Right renal pelvis (tissue), 4 donors: ENCODE measurements around the gene CYP51A1. TPM values are rescaled to one million over a fixed set of nuclear protein-coding genes. Genes with fewer than 3 reads are reported as not detected.
"Not testable (repeated sequence)": the region's sequence is repeated elsewhere in the genome, so short reads cannot be mapped to it uniquely, and the experiment has no call there.

Source experiments
- DNase-seq, 4 donors: peaks; one replicate each; pipeline ENCODE4 v3.0.0-alpha.2; 2013; ENCODE audit warnings: low read depth in 4 of 4, low spot score in 3 of 4, missing footprints in 1 of 4
- polyA plus RNA-seq, 4 donors: library from polyadenylated mRNA; unstranded; fragments of 120-200 nt; gene quantifications; one replicate each; pipeline ENCODE4 v1.2.1, GENCODE V29; 2013; ENCODE audit not compliant: insufficient read length in 4 of 4

Gene CYP51A1
- 10 to 100 TPM; 63.1 to 96.0 (median 90.2) TPM for polyA plus RNA-seq

DNA sequence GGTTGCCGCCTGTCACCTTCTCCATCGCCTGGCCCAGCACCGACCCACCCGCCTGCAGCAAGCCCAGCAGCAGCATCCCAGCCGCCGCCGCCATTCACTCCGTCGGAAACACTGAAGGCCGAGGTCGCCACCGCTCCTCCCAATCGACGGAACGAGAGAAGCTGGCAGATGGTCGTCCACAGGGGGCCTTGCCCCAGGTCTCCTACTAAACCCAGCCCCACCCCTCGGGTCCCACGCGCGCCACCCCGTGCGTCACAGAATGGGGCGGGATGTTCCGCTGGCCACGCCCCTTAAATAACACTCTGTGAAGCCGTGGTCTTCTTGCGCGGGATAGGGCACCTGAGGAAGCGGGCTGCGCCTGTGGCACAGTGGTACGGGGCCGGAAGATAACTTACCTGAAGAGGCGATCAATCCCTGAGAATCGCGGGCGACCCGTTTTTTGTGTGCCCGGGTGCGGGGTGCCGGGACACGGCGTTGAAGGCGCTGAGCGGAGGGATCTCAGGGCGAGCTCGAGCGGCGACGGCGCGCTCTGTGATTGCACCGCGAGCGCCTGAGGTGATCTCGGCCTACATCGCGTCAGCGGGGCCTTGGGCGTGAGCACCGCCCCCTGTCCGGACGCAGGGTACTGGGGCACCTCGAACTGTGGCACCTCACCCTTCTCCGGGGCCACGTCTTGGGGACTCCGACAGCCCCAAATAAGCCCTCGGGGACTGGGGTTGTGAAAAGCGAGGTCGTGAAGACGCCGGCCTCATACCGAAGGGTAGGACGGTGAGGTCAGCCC lies at the start of gene CYP51A1:
CYP51A1 (minus strand) TSS at position 207 of the 781 bp plus-strand sequence; CDS start at position 94, 113 bp downstream.
- peak; percentile 90 to 98 (median 92) for DNase-seq

DNA sequence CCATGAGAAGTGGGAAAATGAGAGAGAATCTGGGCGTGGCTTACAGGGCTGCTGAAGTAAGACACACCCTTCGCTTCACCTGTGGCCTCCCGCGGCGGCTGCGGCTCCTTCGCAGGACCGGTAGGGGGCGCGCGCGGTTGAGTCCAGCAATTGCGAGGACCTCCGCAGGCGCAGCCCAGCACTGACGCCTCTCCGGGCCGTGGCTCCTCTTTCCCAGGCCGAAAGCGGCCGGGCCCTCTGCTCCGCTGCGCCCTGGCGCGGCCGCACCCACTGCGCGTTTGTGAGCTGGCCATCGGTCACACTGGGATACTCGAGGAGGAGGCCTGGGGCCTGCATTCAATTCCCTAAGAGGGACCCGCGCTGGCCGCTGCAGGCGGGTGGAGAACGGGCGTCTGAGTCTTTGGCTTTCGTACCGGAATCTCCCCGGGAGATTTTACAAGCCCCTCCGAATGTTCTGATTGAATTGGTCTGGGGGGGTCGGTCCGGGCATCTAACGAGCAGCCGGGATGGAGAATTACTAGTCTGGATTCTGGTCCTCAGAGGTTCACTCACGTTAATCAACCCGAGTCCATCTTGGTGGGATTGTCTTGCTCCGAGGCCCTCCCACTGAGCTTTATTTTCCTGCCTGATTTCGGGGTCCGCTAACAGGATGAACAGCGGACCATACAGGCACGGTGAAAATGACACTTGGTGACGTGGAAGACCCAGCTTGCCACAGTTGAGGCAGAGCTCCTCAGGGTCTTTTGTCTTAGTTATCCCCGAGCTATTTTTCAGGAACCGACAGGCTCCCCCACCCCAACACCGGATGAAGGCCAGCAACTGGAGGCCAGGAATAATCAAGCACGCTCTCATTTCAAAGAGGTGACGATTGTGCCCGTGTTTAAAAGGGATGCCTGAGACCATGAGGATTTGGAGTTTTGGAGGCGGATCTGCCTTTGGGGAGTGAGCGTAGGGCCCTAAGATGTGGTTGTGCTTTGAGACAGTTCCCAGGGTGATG lies 44.9 kb upstream of the CYP51A1 start, which contains the start of gene LRRD1:
LRRD1 (minus strand) TSS at position 215 of the 997 bp plus-strand sequence. CDS start 13,940 bp downstream, outside the sequence.
- peak; percentile 61 to 74 (median 68) for DNase-seq

DNA sequence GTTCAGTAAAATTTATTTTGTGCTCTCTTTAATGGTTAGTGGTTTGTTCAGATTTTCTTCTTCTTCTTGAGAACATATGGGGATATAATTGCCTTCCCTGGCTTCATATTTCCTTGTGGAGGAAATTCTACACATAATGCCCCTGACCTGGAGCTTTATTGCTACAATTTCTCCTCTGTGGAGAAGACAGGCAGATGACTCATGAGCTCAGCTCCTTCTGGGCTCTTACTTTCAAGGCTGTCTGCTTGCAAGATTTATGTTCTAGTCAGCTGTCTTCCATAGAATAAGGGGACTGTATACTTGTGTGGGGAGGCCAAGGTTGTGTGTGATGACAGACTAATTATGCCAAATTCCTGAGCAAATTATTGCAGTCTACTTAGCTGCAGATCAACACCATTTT lies 43.1 kb upstream of the CYP51A1 start:
- DNase-seq, result no peak

DNA sequence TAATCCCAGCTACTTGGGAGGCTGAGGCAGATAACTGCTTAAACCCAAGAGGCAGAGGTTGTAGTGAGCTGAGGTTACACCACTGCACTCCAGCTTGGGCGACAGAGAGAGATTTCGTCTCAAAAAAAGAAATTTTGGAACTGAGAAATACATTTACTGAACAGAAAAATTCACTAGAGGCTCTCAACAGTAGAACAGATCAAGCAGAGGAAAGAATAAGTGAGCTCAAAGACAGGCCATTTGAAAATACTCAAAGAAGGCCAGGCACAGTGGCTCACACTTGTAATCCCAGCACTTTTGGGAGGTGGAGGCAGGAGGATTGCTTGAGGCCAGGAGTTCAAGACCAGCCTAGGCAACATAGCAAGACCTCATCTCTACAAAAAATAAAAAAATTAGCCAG lies 35.3 kb upstream of the CYP51A1 start:
- not testable (repeated sequence) for DNase-seq

DNA sequence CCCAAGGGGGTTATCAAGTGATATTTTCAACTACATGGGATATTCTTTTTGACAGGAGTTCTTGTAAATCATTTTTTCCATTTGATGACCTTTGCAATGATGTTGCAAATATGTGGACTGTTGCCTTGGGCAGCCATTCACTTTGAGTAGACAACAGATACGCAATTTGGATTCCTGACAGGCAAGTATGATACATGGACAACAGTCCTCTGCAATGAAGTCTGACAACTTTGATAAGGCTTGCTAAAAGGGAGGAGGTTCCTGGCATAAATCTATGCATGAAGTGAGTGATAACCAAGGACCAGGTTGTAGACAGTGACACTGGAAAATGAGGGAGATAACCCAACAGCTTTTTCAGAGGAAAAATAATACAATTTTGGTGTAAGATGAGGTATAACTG lies 27.0 kb upstream of the CYP51A1 start:
- DNase-seq, result no peak

DNA sequence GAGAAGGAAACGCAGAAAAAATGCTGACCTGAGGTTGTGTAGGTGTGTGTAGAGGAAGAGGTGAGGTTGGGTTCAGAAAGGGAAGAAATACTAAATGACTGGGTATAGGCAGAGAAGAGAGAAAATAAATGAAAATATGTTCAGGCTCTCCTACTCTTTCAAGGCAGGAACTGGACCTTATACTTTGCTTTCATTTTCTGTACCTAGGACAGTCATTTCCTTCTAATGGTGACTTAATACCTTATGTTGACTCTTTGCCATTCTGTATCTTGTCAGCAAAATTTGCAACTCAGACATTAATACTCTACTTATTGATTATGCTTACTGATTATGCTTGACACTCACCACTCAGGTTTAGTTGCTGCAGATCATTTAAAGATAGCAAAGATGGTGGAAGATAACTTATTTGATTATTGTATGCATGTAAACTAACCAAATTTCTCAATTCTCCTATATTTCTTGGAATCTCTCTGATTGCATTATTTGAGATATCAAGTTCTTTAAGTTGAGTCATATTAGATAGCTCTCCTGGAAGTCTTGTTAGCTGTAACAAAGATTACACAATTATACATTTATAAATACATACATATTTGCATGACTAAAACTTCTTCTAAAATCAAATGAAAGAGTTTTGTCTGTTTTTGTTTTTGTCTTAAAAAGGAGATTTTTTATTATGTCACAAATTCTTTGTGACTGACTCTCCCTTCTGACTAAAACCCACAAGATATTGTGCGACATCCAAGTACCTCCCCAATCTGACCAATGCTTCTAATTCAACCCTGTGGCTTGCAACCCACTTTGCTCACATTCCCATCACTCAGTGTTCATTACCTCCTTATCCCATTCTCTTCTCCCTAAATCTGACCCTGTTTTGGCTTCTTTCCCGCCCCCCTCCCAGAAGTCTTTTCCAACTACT lies 24.6 kb upstream of the CYP51A1 start:
- no peak for DNase-seq

DNA sequence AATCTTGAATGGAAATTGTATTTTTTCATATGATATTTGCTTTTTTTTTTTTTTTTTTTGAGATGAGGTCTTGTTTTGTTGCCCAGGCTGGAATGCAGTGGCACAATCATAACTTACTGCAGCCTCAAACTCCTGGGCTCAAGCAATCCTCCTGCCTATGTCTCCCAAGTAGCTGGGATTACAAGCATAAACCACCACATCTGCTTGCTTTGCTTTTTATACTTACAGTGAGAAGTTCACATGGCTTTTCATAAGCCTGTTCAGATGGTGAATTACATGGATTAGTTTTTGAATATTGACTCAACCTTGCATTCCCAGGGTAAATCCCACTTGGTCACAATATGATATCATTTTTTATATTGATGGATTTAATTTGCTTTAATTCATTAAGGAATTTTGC lies 22.7 kb upstream of the CYP51A1 start:
- DNase-seq, result no peak

DNA sequence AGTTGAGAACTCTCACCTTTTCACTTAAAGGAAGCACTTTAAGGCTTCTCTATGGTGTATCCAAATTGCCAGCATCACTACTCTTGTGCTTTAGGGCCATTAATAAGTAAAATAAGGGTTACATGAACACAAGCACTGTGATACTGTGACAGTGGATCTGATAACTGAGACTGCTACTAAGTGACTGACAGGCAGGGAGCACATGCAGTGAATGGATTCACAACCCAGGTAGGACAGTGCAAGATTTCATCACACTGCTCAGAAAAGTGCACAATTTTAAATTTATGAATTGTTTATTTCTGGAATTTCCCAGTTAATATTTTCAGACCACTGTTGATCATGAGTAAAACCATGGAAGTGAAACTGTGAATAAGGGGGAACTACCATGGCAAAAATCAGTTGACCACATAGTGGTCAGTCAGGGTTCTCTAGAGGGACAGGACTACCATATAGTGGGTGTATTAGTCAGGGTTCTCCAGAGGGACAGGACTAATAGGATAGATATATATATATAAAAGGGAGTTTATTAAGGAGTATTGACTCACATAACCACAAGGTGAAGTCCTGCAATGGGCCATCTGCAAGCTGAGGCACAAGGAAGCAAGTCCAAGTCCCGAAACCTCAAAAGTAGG lies 20.9 kb upstream of the CYP51A1 start:
- DNase-seq, result no peak

DNA sequence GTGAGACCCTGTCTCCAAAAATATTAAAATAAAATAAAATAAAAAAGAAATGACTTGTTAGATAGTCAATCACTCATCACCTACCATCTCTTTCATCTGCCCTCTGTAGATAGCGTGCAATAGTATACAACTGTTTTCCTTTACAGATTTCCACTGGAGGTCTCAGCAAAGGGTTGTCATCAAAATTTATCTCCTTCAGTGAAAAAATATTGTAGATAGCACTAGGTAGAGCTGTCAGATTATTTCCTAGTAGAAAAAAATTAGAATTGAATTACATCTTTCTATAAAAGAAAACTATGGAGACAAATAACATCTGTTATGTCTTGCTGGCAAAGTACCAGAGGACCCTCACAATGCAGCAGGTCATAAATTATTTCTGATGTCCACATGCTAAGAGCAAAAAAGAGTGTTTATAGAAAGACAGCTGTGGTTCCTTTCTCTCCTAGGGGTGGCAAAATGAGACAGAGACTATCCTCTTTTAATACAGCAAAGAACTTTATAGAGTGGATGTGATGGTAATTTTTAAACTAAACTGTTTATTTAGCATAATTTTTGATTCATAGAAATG lies 16.3 kb upstream of the CYP51A1 start:
- DNase-seq, result no peak

DNA sequence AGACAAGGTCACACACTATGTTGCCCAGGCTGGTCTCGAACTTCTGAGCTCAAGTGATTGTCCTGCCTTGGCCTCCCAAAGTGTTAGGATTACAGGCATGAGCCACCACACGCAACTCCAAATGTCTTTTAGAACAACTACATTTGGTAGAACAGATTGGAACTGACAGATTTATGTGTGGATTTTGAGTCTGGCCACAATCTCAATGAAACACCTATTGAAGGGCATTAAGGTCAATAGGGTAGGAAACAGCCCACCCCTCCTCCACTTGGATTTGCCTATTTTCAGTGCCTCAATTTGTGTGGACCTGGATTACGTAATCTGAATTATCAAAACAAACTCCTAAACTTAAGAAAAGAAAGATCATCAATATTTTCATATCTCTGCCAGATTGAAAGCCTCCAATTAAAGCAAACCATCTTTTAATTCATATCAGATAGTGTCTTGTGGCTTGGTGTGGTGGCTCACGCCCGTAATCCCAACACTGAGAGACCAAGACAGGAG lies 15.5 kb upstream of the CYP51A1 start:
- DNase-seq, result no peak

DNA sequence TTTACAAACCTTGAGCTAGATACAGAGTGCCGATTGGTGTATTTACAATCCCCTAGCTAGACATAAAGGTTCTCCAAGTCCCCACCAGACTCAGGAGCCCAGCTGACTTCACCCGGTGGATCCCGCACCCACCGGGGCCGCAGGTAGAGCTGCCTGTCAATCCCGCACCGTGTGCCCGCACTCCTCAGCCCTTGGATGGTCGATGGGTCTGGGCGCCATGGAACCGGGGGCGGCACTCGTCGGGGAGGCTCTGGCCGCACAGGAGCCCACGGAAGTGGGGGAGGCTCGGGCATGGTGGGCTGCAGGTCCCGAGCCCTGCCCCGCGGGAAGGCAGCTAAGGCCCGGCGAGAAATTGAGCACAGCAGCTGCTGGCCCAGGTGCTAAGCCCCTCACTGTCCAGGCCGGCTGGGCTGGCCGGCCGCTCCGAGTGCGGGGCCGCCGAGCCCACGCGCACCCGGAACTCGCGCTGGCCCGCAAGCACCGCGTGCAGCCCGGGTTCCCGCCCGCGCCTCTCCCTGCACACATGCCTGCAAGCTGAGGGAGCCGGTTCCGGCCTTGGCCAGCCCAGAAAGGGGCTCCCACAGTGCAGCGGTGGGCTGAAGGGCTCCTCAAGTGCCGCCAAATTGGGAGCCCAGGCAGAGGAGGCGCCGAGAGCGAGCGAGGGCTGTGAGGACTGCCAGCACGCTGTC lies 9.1 kb upstream of the CYP51A1 start:
- not testable (repeated sequence) for DNase-seq

DNA sequence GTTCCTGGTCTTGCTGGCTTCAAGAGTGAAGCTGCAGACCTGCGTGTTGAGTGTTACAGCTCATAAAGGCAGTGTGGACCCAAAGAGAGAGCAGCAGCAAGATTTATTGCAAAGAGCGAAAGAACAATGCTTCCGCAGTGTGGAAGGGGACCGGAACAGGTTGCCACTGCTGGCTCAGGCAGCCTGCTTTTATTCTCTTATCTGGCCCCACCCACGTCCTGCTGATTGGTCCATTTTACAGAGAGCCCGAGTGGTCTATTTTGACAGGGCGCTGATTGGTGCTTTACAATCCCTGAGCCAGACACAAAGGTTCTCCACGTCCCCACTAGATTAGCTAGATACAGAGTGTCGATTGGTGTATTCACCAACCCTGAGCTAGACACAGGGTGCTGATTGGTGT lies 8.5 kb upstream of the CYP51A1 start:
- not testable (repeated sequence) for DNase-seq

DNA sequence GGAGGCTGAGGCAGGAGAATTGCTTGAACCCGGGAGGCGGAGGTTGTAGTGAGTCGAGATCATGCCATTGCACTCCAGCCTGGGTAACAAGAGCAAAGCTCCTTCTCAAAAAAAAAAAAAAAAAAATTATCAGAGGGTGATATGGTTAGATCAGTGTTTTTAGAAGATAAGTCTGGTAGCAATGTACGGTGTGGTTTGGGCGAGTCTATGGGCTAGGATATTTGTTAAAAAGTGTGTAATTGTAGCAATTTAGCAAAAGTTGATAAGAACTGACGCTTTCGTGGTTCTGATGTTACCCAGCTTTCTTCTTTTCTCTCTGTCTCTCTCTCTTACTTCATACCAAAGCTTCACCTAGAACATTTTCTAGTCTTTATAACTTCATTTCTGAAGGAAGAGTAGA lies 6.9 kb upstream of the CYP51A1 start:
- no peak for DNase-seq

DNA sequence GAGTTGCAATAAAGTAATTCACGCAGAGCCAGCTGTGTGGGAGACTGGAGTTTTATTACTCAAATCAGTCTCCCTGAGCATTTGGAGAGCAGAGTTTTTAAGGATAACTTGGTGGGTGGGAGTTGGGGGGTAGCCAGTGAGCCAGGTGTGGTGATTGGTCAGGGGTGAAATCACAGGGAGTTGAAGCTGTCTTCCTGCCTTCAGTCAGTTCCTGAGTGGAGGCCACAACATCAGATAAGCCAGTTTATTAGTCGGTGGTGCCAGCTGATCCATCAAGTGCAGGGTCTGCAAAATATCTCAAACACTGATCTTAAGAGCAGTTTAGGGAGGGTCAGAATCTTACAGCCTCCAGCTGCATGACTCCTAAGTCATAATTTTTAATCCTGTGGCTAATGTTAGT lies 3.3 kb upstream of the CYP51A1 start:
- peak; percentile 37 to 66 (median 54) for DNase-seq

DNA sequence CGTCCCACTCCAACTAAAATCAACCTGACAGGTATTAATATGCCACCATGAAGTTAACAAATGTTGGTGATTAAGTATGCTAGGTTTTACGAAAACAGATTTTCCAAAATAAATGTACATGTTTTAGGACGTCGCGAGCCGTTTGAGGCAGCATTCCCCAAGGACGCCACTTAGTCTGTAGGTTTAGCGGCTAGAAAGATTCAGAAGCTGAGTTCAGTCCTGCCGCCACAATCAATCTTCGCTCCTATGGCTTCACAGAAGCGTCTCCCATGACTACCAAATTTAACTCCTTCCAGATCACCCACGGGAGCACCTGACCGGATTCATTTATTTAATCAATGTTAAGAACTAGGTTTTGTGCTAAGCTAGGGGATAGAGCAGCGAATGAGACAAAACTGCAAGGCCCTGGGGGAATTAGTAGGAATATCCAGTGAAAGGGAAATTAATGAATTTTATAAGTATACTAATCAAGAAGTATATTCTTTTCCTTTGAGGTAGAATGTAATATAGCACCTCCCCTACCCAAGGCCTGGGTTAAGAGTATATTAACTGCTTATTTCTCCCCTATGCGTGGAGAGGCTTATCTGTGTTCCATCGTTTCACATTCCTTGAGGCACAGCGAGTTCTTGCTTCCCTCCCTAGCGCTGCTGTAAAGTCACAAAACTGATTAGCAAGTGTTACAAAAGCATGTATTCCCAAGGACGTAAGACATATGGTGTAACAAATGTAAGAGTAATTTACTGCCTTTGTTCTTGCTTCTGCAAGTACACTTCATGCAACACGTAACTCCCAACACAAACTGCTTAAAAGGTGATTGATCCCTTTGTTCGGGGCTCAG lies 994 bp upstream of the CYP51A1 start:
- DNase-seq, result peak in 3 of 4 donors; percentile 30 to 38 (median 33)

DNA sequence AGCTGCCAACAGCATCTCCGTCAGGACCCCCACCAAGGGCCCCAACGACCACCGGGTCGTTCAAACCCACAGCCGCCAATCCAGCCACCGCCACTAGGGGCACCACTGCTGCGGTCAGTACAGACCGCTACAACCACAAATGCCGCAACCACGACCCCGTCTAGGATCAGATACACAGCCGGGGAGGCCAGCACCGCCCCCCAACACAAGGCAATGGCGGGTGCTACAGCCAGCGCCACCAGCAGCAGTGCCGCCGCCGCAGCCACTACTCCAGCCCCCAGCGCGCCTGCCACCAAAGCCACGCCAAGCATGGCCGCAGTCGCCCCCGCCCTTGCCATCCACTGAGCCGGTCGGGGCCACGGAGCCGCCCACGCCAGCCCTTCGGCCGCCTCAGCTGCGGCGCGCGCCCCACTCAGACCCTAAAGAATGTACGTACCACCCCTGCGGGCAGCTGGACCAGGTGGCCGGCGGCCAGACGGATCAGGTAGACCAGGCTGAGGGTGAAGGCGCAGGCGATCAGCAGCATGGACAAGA lies 473 bp downstream of the CYP51A1 start:
- DNase-seq, result peak; percentile 56 to 70 (median 62)

DNA sequence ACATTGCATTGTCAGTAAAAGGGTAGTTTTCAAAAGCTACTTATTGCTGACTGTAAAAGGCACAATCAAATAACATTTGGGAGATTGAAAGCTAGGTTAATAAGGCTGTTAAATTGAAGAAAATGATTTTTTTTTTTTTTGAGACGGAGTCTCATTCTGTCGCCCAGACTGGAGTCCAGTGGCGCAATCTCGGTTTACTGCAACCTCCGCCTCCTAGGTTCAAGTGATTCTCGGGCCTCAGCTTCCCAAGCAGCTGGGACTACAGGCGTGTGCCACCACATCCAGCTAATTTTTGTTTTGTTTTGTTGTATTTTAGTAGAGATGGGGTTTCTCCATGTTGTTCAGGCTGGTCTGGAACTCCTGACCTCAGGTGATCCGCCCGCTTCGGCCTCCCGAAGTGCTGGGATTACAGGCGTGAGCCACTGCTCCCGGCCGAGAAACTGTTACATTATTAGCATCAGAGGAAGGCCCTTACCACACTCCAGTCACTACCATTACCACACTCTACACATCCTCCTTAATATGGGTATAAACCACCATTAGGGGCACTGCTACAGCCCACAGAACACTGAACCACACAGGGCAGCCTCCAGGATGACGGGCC lies 1.0 kb downstream of the CYP51A1 start:
- DNase-seq, result no peak
